Measurements from ENCODE around the gene RAP2A.

DNA sequence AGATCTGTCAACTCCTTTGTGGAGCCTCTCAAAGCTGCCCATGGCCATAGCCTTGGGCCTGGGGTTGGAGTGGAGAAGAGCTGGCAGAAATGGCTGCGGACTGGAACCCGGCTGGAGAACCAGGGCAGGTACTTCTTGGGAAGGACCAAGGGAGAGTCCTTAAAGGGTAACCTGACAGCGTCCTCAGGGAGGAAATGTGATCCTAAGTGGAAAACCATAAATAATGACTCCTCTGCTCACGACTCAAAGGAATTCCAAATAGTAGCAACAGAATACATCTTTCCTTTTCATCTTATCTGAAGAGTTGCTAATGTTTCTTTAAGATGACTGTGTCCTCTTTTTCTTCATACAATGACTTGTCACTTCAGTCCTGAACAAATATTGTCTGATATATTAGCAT lies 41.0 kb downstream of the RAP2A start:
- TF ChIP-seq, protein P1, sequence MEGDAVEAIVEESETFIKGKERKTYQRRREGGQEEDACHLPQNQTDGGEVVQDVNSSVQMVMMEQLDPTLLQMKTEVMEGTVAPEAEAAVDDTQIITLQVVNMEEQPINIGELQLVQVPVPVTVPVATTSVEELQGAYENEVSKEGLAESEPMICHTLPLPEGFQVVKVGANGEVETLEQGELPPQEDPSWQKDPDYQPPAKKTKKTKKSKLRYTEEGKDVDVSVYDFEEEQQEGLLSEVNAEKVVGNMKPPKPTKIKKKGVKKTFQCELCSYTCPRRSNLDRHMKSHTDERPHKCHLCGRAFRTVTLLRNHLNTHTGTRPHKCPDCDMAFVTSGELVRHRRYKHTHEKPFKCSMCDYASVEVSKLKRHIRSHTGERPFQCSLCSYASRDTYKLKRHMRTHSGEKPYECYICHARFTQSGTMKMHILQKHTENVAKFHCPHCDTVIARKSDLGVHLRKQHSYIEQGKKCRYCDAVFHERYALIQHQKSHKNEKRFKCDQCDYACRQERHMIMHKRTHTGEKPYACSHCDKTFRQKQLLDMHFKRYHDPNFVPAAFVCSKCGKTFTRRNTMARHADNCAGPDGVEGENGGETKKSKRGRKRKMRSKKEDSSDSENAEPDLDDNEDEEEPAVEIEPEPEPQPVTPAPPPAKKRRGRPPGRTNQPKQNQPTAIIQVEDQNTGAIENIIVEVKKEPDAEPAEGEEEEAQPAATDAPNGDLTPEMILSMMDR (IDR thresholded peaks at IDR 0.05), result no peak
- TF ChIP-seq POLR2A (IDR thresholded peaks at IDR 0.05), result no peak

All from prostate gland (tissue), 2 donors.